GM12864 (cell line): ENCODE measurements around the gene EFNB2.

Experiments
- DNase-seq: peaks from one replicate; pipeline ENCODE4 v3.0.0-alpha.2; 2011; ENCODE audit warnings: low read depth
- H3K4me3 ChIP-seq: 2 replicates; pipeline ENCODE4 v1.5.1; 2011; ENCODE audit warnings: mild to moderate bottlenecking, low read depth, low read length, control low read depth
- TF ChIP-seq, protein P1 (sequence below): IDR thresholded peaks from 2 replicates; pipeline ENCODE4 v1.5.1; 2011; ENCODE audit warnings: low read depth, mild to moderate bottlenecking, moderate library complexity, low read length, control low read depth, inconsistent platforms; ENCODE audit errors: missing control alignments

Gene EFNB2

DNA sequence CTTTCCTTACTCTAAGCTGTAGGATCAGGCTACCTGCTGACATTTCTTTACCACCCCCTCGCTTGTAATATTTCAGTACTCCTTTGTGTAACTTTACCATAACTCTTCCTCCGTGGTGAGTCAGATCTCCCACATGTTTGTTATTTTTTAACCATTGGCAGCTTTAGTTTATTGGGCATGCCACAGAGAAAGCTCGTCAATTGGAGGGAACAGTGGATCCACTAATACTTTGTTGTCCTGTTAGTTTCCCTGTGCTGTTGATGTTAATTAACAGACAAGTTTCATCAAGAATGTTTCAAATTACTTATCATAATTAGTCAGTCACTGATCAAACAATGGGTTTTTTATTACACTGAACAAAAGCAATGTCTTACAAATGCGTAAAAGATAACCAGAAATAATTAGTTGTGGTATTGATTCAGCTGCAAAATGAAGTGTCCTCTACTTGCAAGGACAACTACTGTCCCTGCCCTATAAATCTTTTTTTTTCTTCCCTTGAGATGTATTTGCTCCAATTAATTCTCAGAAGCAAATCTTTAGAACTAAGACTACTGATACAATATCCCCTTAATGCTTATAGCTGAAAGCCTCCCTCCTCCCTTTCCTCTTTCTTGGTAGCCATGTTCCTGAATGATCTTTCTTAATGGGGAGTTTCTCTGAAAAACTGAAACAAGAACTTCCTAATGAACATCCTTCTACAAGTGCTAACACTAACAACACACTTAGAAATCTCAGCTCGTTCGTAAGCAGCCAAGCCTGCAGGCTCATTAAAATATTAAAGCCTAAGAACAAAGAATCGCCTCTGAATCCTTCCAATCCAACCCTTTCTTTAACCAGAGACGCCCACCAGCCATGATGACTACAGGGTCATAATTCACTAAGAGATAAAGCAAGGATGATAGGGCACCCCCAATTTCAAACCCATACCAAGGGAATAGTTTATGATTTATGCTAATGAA is 22.2 kb downstream of the EFNB2 start:
- DNase-seq, result no peak
- TF ChIP-seq, protein P1, sequence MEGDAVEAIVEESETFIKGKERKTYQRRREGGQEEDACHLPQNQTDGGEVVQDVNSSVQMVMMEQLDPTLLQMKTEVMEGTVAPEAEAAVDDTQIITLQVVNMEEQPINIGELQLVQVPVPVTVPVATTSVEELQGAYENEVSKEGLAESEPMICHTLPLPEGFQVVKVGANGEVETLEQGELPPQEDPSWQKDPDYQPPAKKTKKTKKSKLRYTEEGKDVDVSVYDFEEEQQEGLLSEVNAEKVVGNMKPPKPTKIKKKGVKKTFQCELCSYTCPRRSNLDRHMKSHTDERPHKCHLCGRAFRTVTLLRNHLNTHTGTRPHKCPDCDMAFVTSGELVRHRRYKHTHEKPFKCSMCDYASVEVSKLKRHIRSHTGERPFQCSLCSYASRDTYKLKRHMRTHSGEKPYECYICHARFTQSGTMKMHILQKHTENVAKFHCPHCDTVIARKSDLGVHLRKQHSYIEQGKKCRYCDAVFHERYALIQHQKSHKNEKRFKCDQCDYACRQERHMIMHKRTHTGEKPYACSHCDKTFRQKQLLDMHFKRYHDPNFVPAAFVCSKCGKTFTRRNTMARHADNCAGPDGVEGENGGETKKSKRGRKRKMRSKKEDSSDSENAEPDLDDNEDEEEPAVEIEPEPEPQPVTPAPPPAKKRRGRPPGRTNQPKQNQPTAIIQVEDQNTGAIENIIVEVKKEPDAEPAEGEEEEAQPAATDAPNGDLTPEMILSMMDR, result no peak
- H3K4me3 ChIP-seq, result no peak overlapping the region

DNA sequence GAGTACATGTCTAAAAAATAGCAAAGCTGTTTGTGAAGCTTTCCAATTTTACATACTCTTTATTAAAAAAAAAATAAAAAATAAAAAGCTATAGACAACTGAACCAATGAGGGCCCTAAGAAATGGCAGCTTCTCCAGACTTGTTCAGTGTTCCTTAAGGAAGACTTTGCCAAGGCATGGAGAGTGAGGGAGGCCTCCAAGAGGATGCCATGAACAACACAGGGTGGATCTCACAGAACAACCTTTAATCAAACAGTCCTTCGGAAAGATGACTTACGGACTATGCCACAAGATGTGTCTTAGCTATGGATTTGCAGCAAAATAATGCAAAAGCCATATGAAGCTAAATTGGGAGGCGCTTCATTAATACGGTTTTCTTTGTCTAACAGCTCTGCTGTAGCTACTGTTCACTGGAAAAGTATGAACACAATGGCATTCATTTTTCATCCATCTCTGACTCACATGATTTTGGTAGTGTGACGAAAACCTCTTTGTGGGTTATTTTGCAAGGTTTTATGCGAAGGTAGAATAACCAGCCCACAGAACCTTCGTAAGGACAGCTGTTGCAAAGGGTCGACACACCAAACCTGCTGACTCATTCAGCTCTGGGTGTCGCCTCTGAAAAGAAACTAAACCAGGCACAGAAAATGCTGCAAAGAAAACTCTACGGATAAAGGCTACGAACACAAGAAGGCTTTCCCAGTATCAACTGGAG is 27.7 kb downstream of the EFNB2 start:
- no peak overlapping the region for H3K4me3 ChIP-seq
- DNase-seq, result no peak
- TF ChIP-seq, protein P1, result no peak

DNA sequence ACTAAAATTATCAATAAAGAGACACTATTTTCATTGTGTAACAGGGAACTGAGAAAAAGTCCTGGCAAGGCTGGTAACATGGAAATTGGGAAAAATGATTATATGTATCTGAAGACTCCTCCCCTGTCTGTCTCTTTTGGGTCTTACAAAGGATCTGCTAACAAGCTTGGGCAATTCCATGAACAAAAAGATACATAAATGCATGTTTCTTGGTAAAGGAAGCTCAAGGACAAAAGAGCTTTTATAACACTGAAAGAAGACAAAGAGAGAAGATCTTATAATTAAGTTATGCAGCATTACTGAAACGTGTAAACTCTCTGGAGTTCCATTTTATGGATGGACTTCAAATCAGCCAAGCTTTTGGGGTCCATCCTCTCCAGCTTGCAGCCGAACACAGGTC is 29.2 kb downstream of the EFNB2 start:
- H3K4me3 ChIP-seq, result no peak overlapping the region
- TF ChIP-seq, protein P1, result no peak
- DNase-seq, result no peak

DNA sequence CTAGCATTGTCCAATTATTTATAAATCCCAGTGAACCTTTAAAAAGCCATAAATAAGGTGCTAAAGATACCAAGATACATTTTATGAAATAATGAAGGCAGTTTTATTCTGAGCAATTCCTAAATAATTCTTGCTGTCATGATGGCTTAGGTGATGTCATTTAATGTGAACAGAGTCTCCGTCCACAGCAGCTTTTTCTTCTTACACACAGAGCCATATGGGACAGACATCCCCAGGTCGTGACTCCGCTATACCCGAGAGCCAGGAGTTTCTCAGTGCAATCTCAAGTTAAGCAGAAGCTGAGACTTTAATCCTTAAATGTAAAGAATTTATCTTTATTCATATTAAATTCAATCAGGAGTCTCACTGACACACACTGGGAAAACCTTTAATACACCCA is 29.7 kb downstream of the EFNB2 start:
- TF ChIP-seq, protein P1, result no peak
- DNase-seq, result no peak
- no peak overlapping the region for H3K4me3 ChIP-seq

DNA sequence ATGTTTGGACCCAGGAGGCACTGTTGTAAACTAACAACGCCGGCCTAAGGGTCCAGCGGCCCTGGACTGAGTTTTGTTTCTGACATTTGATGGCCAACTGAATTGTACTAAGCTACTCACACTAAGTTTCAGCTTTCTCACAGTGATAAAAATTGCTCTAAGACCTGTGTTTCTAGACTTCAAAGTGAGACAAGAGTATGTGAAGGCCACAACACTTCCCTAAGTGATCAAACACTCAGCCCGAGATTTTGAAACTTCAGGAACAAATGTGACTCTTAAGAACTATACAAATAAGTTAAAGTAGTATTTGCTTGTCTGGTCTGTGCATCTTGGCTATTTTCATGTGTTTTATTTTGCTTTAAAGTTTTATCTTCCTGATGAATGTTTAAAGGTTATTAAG is 30.2 kb downstream of the EFNB2 start:
- no peak overlapping the region for H3K4me3 ChIP-seq
- no peak for DNase-seq
- TF ChIP-seq, protein P1, result no peak

DNA sequence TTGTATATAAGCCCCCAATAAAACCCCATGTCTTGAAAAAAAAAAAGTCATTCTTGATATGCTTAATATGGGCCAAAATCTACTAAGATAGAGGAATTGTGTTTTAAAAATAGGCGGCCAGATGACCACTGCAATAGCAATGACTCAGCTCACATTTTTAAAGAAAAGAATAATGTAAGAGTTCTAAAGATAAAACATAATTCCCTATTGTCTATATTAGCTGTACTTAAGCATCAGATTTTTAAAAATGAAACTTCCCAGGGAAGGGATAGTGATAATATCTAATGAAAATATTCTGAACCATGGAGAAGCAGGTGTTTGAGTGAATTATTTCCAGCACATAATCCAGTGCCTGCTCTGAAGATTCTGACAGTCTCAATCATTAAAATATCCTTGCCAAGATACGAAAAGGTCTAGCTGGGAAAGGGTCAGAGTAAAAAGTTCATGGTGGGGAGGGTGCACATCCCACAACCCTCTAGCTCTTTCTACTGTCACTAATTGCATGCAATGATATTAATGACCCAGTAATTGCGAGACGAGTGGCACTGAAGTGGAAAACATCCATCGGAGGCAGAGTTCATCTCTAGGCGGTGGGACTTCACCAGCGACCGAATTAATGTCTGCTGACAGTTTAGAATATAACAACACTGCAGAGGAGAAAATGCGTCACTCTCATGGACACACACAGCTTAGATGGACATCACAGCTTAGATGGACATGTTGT is 31.6 kb downstream of the EFNB2 start:
- no peak overlapping the region for H3K4me3 ChIP-seq
- TF ChIP-seq, protein P1, result no peak
- no peak for DNase-seq
